Fibroblast of lung (primary cell): ENCODE measurements around the gene AGK. TPM values are rescaled to one million over a fixed set of nuclear protein-coding genes. Genes with fewer than 3 reads are reported as not detected.

Experiments used
- DNase-seq, 2 donors: peaks; one replicate each; pipeline versions ENCODE4 v3.0.0 to v3.0.0-alpha.2; 2010; ENCODE audit warnings: low read depth in 2 of 2
- H2AFZ ChIP-seq: 2 replicates; pipeline ENCODE4 v1.5.1; 2012; ENCODE audit warnings: low read length, control low read depth, inconsistent platforms
- H3K27ac ChIP-seq: 2 replicates; pipeline ENCODE4 v1.5.1; 2011; ENCODE audit warnings: low read length, control low read depth; ENCODE audit not compliant: insufficient read depth
- H3K27me3 ChIP-seq: 2 replicates; pipeline ENCODE4 v1.5.1; 2011; ENCODE audit warnings: mild to moderate bottlenecking, low read length; ENCODE audit not compliant: control insufficient read depth, insufficient read depth
- H3K36me3 ChIP-seq: 2 replicates; pipeline ENCODE4 v1.5.1; 2011; ENCODE audit warnings: low read length; ENCODE audit not compliant: control insufficient read depth, insufficient read depth
- H3K4me1 ChIP-seq: 2 replicates; pipeline ENCODE4 v1.5.1; 2011; ENCODE audit warnings: low read length; ENCODE audit not compliant: control insufficient read depth, insufficient read depth; ENCODE audit errors: extremely low read depth
- H3K4me2 ChIP-seq: 2 replicates; pipeline ENCODE4 v1.5.1; 2011; ENCODE audit warnings: low read length, control low read depth; ENCODE audit not compliant: insufficient read depth; ENCODE audit errors: extremely low read depth
- H3K4me3 ChIP-seq, 4 experiments: fragments of 200-600 bp in 1 of 4; sonication (generic) in 1 of 4; replicated peaks in 1 of 4; 2 replicates each; pipeline ENCODE4 v1.5.1; 2011 to 2016; ENCODE audit warnings: low read length in 4 of 4, low read depth in 3 of 4, mild to moderate bottlenecking in 3 of 4, control low read depth in 2 of 4, inconsistent platforms in 1 of 4, mixed read lengths in 1 of 4; ENCODE audit not compliant: insufficient read depth in 1 of 4; ENCODE audit errors: control extremely low read depth in 1 of 4
- H3K79me2 ChIP-seq: 2 replicates; pipeline ENCODE4 v1.5.1; 2012; ENCODE audit warnings: mild to moderate bottlenecking, low read length, inconsistent platforms; ENCODE audit not compliant: control insufficient read depth, insufficient read depth
- H3K9ac ChIP-seq: 2 replicates; pipeline ENCODE4 v1.5.1; 2011; ENCODE audit warnings: mild to moderate bottlenecking, low read length, control low read depth; ENCODE audit not compliant: insufficient read depth
- H3K9me3 ChIP-seq: 2 replicates; pipeline ENCODE4 v1.5.1; 2012; ENCODE audit warnings: low read depth, low read length; ENCODE audit not compliant: control insufficient read depth, insufficient read depth
- H4K20me1 ChIP-seq: 2 replicates; pipeline ENCODE4 v1.5.1; 2011; ENCODE audit warnings: low read length; ENCODE audit not compliant: control insufficient read depth, insufficient read depth; ENCODE audit errors: extremely low read depth
- EZH2 ChIP-seq: IDR thresholded peaks from 2 replicates; pipeline ENCODE4 v1.5.1; 2012; ENCODE audit warnings: low read length, control low read depth, mild to moderate bottlenecking; ENCODE audit errors: missing control alignments
- polyA minus RNA-seq: library from RNA; depleted of rRNA, polyadenylated mRNA; stranded (reverse); fragments of >200 nt; gene quantifications from 2 replicates; pipeline ENCODE4 v1.2.3, GENCODE V29; 2011; ENCODE audit warnings: low replicate concordance
- polyA plus RNA-seq, 2 donors: library from polyadenylated mRNA; depleted of rRNA in 1 of 2; stranded (reverse) in 1 of 2; unstranded in 1 of 2; fragments of >200 nt; gene quantifications; 2 replicates each; pipeline ENCODE4 v1.2.1, GENCODE V29; 2011 to 2012; ENCODE audit warnings: missing spikeins in 1 of 2
- total RNA-seq: library from RNA; depleted of rRNA; stranded (reverse); fragments of >200 nt; gene quantifications from 2 replicates; pipeline ENCODE4 v1.2.1, GENCODE V29; 2014
- TF ChIP-seq, protein P1 (sequence below), 2 donors: IDR thresholded peaks in 1 of 2; conservative IDR thresholded peaks in 1 of 2; 1 replicate in 1 of 2; 2 replicates in 1 of 2; pipeline ENCODE4 v1.5.1; 2011 to 2012; ENCODE audit warnings: low read length in 2 of 2, control low read depth in 1 of 2, inconsistent platforms in 1 of 2, low read depth in 1 of 2, mild to moderate bottlenecking in 1 of 2

Gene AGK, protein sequence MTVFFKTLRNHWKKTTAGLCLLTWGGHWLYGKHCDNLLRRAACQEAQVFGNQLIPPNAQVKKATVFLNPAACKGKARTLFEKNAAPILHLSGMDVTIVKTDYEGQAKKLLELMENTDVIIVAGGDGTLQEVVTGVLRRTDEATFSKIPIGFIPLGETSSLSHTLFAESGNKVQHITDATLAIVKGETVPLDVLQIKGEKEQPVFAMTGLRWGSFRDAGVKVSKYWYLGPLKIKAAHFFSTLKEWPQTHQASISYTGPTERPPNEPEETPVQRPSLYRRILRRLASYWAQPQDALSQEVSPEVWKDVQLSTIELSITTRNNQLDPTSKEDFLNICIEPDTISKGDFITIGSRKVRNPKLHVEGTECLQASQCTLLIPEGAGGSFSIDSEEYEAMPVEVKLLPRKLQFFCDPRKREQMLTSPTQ
- 17.2 and 20.8 TPM in 2 replicates for total RNA-seq
- polyA plus RNA-seq, result 38.7 and 42.5 TPM in 2 replicates
- polyA plus RNA-seq (2012), result 18.1 and 18.9 TPM in 2 replicates
- 13.7 and 16.3 TPM in 2 replicates for polyA minus RNA-seq

DNA sequence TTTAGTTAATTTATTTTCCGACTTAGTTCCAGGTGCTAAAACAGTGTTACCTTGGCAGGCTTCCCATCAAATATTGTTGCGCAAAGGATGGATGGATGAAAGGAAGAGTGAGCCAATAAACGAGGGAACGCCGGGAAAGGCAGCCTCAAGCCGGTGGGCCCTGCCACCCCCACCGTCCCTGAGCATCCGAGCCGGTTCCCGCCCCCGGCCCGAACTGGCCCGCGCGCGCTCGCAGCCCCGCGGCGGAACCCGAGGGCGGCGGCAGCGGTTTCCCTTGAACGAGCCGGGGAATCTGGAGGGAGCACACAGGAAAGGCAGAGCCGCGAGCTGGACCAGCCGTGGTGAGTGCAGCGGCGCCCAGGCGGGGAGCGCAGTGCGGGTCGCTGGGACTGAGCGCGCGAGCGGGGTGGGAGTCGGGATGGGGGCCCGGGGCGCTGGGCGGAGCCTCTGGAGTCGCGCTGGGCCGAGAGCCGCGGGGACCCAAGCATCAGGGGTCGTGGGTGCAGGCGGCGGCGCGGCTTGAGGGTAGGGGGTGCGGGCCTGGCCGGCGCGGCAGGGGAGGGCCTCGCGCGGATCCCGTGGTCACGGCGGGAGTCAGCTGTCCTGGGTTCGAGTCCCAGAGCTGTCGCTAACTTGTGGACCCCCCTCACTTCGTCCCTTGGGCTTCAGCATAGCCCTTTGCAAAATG lies at the start of gene AGK:
Gene AGK, plus strand, starts transcription at position 317 of the 688 bp plus-strand sequence. CDS start 4,057 bp downstream, outside the sequence.
- Histone ChIP-seq H3K4me2 (peak within 1 kb of the TSS; percentile 97), H3K27ac (peak within 1 kb of the TSS; percentile 74), H3K9ac (peak within 1 kb of the TSS; percentile 86), H3K9me3 (no peaks in the 10 kb centered on the region), H3K79me2 (peaks cover 4% of the 10 kb centered on the region), H3K4me3 (peak within 1 kb of the TSS; percentile 73 to 88 (median 80)), H3K4me1 (no peaks in the 10 kb centered on the region), H3K27me3 (no peaks in the 10 kb centered on the region), H3K36me3 (no peaks in the 10 kb centered on the region), H2AFZ (peak within 1 kb of the TSS; percentile 89), H4K20me1 (no peaks in the 10 kb centered on the region)
- peak; percentile 79 to 80 for DNase-seq
- no peak for TF ChIP-seq EZH2
- TF ChIP-seq, protein P1, sequence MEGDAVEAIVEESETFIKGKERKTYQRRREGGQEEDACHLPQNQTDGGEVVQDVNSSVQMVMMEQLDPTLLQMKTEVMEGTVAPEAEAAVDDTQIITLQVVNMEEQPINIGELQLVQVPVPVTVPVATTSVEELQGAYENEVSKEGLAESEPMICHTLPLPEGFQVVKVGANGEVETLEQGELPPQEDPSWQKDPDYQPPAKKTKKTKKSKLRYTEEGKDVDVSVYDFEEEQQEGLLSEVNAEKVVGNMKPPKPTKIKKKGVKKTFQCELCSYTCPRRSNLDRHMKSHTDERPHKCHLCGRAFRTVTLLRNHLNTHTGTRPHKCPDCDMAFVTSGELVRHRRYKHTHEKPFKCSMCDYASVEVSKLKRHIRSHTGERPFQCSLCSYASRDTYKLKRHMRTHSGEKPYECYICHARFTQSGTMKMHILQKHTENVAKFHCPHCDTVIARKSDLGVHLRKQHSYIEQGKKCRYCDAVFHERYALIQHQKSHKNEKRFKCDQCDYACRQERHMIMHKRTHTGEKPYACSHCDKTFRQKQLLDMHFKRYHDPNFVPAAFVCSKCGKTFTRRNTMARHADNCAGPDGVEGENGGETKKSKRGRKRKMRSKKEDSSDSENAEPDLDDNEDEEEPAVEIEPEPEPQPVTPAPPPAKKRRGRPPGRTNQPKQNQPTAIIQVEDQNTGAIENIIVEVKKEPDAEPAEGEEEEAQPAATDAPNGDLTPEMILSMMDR (conservative IDR thresholded peaks at IDR 0.05 in 1 of 2, IDR thresholded peaks at IDR 0.05 in 1 of 2; ENCODE audit: low read depth in 1 of 2, low read length in 2 of 2), result no peak

DNA sequence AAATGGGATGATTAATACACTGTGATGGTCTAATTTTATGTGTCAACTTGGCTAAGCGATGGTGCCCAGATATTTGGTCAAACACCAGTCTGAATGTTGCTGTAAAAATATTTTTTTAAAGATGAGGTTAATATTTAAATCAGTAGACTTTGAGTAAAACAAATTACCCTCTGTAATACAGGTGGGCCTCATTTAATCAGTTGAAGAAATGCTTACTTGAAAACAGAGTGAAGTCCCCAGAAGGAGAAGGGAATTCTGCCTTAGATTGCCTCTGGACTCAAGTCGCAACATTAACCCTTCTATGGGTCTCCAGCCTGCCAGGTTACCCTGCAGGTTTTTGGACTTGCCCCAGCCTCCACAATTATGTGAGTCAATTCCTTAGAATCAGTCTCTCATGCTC lies 49.8 kb upstream of the AGK start:
- Histone ChIP-seq H3K27ac (no peak overlapping the region), H3K4me1 (no peaks in the 10 kb centered on the region), H4K20me1 (no peaks in the 10 kb centered on the region), H3K27me3 (no peaks in the 10 kb centered on the region), H2AFZ (no peak overlapping the region), H3K9me3 (no peaks in the 10 kb centered on the region), H3K36me3 (no peaks in the 10 kb centered on the region), H3K79me2 (no peaks in the 10 kb centered on the region), H3K4me3 (no peak overlapping the region), H3K4me2 (no peak overlapping the region), H3K9ac (no peak overlapping the region)
- no peak for TF ChIP-seq EZH2
- TF ChIP-seq, protein P1 (conservative IDR thresholded peaks at IDR 0.05 in 1 of 2, IDR thresholded peaks at IDR 0.05 in 1 of 2; ENCODE audit: low read depth in 1 of 2, low read length in 2 of 2), result no peak
- no peak for DNase-seq

DNA sequence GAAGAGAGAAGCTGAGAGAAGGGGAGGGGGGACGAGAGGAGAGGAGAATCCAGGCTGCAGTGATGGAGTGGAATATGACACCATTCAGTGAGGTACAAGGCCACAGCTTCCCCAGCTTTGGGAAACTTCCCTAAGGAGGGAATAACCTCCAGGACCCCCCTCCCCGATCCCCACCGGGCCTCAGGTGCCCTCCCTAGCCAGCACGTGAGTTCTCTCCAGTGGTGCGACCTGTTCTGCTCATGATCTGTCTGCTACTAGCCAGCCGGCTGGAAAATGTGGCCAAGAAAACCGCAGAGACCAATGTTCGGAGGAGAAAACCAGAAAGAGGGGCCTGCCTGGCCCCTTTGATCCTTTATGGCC lies 39.9 kb upstream of the AGK start:
- H4K20me1 ChIP-seq, result no peaks in the 10 kb centered on the region
- H3K36me3 ChIP-seq, result no peaks in the 10 kb centered on the region
- H3K27ac ChIP-seq, result no peak overlapping the region
- no peaks in the 10 kb centered on the region for H3K9me3 ChIP-seq
- H3K4me1 ChIP-seq, result no peaks in the 10 kb centered on the region
- TF ChIP-seq, protein P1 (conservative IDR thresholded peaks at IDR 0.05 in 1 of 2, IDR thresholded peaks at IDR 0.05 in 1 of 2; ENCODE audit: low read depth in 1 of 2, low read length in 2 of 2), result no peak
- TF ChIP-seq EZH2, result no peak
- no peak overlapping the region for H3K9ac ChIP-seq
- no peaks in the 10 kb centered on the region for H3K79me2 ChIP-seq
- H3K4me3 ChIP-seq, result no peak overlapping the region
- peaks cover 15% of the 10 kb centered on the region for H3K27me3 ChIP-seq
- no peak overlapping the region for H2AFZ ChIP-seq
- no peak for DNase-seq
- H3K4me2 ChIP-seq, result no peak overlapping the region
